Mucosa of rectum (tissue), 2 donors: Measurements from ENCODE around the gene C5orf24.
"Not testable (repeated sequence)": the region's sequence is repeated elsewhere in the genome, so short reads cannot be mapped to it uniquely, and the experiment has no call there.

Experiments used
- H3K27ac ChIP-seq, 2 donors: one replicate each; pipeline ENCODE4 v1.7.0; 2013; ENCODE audit warnings: inconsistent platforms in 2 of 2, low read depth in 2 of 2, low read length in 2 of 2
- H3K27me3 ChIP-seq, 2 donors: one replicate each; pipeline ENCODE4 v1.7.0; 2013; ENCODE audit warnings: low read length in 2 of 2; ENCODE audit not compliant: control insufficient read depth in 2 of 2, insufficient read depth in 2 of 2
- H3K36me3 ChIP-seq, 2 donors: one replicate each; pipeline ENCODE4 v1.7.0; 2013; ENCODE audit warnings: low read length in 2 of 2; ENCODE audit not compliant: control insufficient read depth in 2 of 2, insufficient read depth in 2 of 2
- H3K4me1 ChIP-seq, 2 donors: one replicate each; pipeline ENCODE4 v1.7.0; 2013; ENCODE audit warnings: low read length in 2 of 2, mild to moderate bottlenecking in 1 of 2; ENCODE audit not compliant: control insufficient read depth in 2 of 2, insufficient read depth in 2 of 2
- H3K4me3 ChIP-seq, 2 donors: one replicate each; pipeline ENCODE4 v1.7.0; 2013; ENCODE audit warnings: low read length in 2 of 2
- H3K9ac ChIP-seq, 2 donors: one replicate each; pipeline ENCODE4 v1.7.0; 2013; ENCODE audit warnings: low read length in 2 of 2, low read depth in 1 of 2, mild to moderate bottlenecking in 1 of 2
- H3K9me3 ChIP-seq, 2 donors: one replicate each; pipeline ENCODE4 v1.7.0; 2013; ENCODE audit warnings: low read length in 2 of 2; ENCODE audit not compliant: control insufficient read depth in 2 of 2
- donor health status: healthy.
- donor health status: Normal muscosa, but diverticular disease.

The C5orf24 gene

DNA sequence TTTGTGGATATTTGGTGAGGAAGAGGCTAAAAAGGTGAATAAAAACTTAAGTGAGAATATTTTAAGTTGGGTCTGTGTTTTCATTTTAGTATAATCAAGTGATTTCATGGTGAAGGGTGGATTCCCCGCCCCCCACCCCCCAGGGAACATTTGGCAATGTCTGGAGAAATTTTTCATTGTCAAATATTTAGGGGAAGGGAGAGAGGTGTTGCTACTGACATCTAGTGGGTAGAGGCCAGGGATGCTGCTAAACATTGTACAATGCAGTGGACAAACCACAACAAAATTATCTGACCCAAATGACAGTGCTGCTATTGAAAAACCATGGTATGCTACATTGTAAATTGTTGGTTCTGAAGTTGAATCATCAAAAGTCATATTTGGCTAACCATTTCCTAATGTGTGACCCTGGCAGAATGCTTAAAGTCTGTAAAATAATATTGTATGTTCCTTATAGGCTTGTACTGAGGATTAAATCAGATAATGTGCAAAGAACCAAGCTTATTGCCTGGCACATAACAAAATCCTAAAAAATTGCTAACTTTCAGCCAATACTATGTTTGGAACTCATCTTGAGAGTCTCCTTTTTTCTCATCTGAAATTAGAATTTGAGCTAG, 5.6 kb downstream of the C5orf24 start:
- no peak overlapping the region for H3K27ac ChIP-seq
- H3K4me3 ChIP-seq = no peak overlapping the region
- peaks cover 19 to 25% of the 10 kb centered on the region in 2 donors for H3K36me3 ChIP-seq
- no peaks in the 10 kb centered on the region for H3K27me3 ChIP-seq
- H3K9ac ChIP-seq = no peak overlapping the region
- H3K9me3 ChIP-seq = no peaks in the 10 kb centered on the region
- H3K4me1 ChIP-seq = peaks cover 9 to 11% of the 10 kb centered on the region in 2 donors

DNA sequence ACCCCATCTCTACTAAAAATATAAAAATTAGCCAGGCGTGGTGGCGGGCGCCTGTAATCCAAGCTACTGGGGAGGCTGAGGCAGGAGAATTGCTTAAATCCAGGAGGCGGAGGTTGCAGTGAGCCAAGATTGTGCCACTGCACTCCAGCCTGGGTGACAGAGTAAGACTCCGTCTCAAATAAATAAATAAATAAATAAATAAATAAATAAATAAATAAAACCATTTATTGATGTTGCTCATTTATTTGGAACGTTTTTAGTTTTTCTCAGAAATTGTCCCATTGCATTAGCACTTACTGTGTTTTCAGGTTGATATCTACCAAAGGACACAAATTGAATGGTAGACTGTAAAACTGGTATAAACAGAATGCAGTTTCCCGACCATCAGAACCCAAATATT, 10.7 kb downstream of the C5orf24 start:
- not testable (repeated sequence) for H3K9me3 ChIP-seq, H3K4me3 ChIP-seq, H3K9ac ChIP-seq, H3K27ac ChIP-seq, H3K4me1 ChIP-seq, H3K27me3 ChIP-seq
- H3K36me3 ChIP-seq = peaks cover 27 to 36% of the 10 kb centered on the region in 2 donors

GRCh38 chr5:134857401-134857800, 11.6 kb downstream of the C5orf24 start:
- Histone ChIP-seq H3K27me3 (no peaks in the 10 kb centered on the region), H3K36me3 (peaks cover 23 to 32% of the 10 kb centered on the region in 2 donors), H3K4me3 (no peak overlapping the region), H3K9ac (no peak overlapping the region), H3K9me3 (no peaks in the 10 kb centered on the region), H3K4me1 (peaks cover 0 to 4% of the 10 kb centered on the region in 2 donors), H3K27ac (no peak overlapping the region)

DNA sequence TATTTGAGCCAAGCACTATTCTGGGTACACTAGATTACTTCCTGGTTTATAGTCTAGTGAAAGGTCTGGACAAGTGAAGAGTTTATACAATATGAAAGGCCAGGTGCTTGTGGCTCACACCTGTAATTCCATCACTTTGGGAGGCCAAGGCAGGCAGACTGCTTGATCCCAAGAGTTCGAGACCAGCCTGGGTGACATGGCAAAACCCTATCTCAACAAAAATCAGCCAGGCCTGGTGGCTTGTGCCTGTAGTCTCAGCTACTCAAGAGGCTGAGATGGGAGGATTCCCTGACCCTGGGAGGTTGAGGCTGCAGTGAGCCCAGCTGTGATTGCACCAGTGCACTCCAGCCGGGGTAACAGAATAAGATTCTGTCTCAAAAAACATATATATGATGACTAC, 18.9 kb downstream of the C5orf24 start:
- no peak overlapping the region for H3K9ac ChIP-seq
- H3K4me1 ChIP-seq = no peaks in the 10 kb centered on the region
- no peaks in the 10 kb centered on the region for H3K27me3 ChIP-seq
- H3K36me3 ChIP-seq = peaks cover 3 to 4% of the 10 kb centered on the region in 2 donors
- H3K4me3 ChIP-seq = no peak overlapping the region
- no peaks in the 10 kb centered on the region for H3K9me3 ChIP-seq
- H3K27ac ChIP-seq = no peak overlapping the region

GRCh38 chr5:134873494-134873893, 27.7 kb downstream of the C5orf24 start:
- Histone ChIP-seq H3K27ac (peak overlapping the region in 1 of 2 donors; percentile 90), H3K27me3 (no peaks in the 10 kb centered on the region), H3K4me3 (peak overlapping the region; percentile 92 to 96), H3K36me3 (no peaks in the 10 kb centered on the region), H3K4me1 (peaks cover 0 to 12% of the 10 kb centered on the region in 2 donors), H3K9ac (peak overlapping the region in 1 of 2 donors; percentile 94), H3K9me3 (no peaks in the 10 kb centered on the region)

DNA sequence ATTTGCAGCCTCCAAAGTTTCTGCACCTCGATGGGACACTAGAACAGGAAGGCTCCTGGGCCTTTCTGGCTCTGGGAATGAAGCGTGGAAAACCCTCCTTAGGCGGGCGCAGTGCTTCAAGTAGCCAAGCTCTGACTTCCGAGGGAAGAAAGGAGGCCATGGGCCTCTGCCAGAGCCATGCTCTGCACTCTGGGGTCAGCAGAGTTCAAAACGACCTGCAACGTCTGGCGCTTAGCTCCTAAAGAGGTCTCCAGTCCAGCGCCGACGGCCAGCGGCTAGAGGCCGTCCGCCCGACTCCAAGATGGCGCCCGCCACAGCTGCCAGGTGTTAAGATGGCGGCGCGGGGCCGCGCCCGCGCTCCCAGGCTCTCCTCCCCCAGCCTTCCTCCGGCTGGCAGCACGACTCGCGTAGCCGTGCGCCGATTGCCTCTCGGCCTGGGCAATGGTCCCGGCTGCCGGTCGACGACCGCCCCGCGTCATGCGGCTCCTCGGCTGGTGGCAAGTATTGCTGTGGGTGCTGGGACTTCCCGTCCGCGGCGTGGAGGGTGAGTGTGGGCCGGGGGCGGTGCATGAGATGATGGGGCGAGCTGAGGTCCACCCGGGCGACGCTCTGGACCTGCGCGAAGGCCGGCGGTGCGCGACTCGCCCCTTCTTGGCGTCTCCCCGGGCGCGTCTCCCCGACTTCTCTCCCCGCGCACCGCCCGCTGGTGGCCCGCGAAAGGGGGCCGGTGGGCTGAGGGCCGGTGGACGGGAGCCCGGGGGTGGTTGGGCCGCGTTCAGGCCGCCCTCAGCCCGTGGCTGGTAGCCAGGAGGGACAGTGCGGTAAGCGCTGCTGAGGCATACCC, 28.4 kb downstream of the C5orf24 start, which contains the start of gene TXNDC15:
TXNDC15 (plus strand) TSS at position 385 of the 844 bp plus-strand sequence; CDS start at position 442, 57 bp downstream.
- no peaks in the 10 kb centered on the region for H3K27me3 ChIP-seq
- peaks cover 0 to 13% of the 10 kb centered on the region in 2 donors for H3K4me1 ChIP-seq
- H3K27ac ChIP-seq = peak within 1 kb of the TSS; percentile 90 to 93
- peak within 1 kb of the TSS; percentile 92 to 96 for H3K4me3 ChIP-seq
- H3K9ac ChIP-seq = peak within 1 kb of the TSS; percentile 87 to 94
- H3K9me3 ChIP-seq = no peaks in the 10 kb centered on the region
- H3K36me3 ChIP-seq = no peaks in the 10 kb centered on the region

DNA sequence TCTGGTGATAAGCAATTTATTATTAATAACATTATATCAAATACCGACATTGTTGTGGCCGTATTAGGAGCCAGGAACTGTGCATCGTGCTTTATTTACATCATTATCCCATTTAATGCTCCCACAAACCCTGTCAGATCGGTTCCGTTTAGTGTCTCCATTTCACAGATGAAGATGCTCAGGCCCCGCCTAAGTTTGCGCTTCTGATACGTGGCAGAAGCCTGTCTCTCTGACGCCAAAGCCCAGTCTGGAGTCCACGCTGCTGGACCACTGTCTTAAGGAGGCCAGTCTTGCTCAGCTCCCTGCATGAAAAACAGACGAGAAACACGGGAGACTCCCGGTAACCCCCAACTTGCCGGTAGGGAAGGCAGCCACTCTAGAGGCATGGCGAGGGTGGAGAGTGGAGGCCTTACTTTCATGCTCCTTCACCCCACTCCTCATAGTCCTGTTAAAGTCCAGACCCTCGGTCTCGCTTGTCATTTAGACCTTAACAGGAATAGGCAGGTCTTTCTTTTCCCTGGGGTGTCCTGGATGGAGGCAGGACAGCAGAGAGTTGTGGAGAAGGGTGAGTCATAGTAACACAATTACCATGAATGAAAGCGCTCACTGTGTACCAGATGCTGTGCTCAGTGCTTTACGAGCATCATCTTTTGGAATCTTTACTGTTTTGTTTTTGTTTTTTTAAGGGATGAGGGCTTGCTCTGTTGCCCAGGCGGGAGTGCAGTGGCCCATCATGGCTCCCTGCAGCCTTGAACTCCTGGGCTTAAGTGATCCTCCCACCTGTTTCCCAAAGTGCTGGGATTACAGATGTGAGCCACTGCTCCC, 29.3 kb downstream of the C5orf24 start:
- H3K9ac ChIP-seq = peak overlapping the region; percentile 87 to 94
- H3K4me3 ChIP-seq = peak overlapping the region; percentile 92 to 96
- no peaks in the 10 kb centered on the region for H3K27me3 ChIP-seq
- no peaks in the 10 kb centered on the region for H3K9me3 ChIP-seq
- no peaks in the 10 kb centered on the region for H3K36me3 ChIP-seq
- peaks cover 0 to 15% of the 10 kb centered on the region in 2 donors for H3K4me1 ChIP-seq
- peak overlapping the region; percentile 90 to 93 for H3K27ac ChIP-seq

DNA sequence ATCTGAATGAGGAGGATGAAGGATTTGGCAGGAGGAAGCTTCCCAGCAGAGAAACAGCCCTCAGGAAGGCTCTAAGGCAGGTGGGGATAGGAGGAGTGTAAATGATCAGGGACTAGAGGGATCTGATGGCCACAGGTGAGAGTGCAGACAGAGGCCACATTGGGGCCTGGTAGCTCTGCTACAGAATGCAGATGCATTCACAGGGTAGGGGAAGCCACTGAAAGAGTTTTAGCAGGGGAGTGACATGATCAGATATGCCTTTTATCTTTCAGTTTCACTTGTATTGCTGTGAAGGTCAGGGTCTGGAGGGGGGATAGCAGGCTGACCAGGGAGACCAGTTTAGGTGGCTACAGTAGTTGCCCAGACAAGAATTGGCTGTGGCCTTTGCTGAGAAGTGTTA, 31.4 kb downstream of the C5orf24 start:
- Histone ChIP-seq H3K9me3 (no peaks in the 10 kb centered on the region), H3K27me3 (no peaks in the 10 kb centered on the region), H3K4me3 (no peak overlapping the region), H3K9ac (no peak overlapping the region), H3K4me1 (peaks cover 0 to 15% of the 10 kb centered on the region in 2 donors), H3K27ac (no peak overlapping the region), H3K36me3 (no peaks in the 10 kb centered on the region)

GRCh38 chr5:134878403-134878802, 32.6 kb downstream of the C5orf24 start:
- no peaks in the 10 kb centered on the region for H3K9me3 ChIP-seq
- no peaks in the 10 kb centered on the region for H3K27me3 ChIP-seq
- H3K4me1 ChIP-seq = peaks cover 0 to 15% of the 10 kb centered on the region in 2 donors
- H3K27ac ChIP-seq = no peak overlapping the region
- no peaks in the 10 kb centered on the region for H3K36me3 ChIP-seq
- H3K4me3 ChIP-seq = no peak overlapping the region
- H3K9ac ChIP-seq = no peak overlapping the region
